ENCODE data around the gene ERCC6L2.

GRCh38 chr9:95978106-95978505 is 102.6 kb downstream of the ERCC6L2 start:
- TF ChIP-seq, protein P1, sequence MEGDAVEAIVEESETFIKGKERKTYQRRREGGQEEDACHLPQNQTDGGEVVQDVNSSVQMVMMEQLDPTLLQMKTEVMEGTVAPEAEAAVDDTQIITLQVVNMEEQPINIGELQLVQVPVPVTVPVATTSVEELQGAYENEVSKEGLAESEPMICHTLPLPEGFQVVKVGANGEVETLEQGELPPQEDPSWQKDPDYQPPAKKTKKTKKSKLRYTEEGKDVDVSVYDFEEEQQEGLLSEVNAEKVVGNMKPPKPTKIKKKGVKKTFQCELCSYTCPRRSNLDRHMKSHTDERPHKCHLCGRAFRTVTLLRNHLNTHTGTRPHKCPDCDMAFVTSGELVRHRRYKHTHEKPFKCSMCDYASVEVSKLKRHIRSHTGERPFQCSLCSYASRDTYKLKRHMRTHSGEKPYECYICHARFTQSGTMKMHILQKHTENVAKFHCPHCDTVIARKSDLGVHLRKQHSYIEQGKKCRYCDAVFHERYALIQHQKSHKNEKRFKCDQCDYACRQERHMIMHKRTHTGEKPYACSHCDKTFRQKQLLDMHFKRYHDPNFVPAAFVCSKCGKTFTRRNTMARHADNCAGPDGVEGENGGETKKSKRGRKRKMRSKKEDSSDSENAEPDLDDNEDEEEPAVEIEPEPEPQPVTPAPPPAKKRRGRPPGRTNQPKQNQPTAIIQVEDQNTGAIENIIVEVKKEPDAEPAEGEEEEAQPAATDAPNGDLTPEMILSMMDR (IDR thresholded peaks at IDR 0.05) = no peak
- TF ChIP-seq ZBTB33 (IDR thresholded peaks at IDR 0.05; ENCODE audit: borderline replicate concordance, low read depth) (no peak), NFIC (IDR thresholded peaks at IDR 0.05; ENCODE audit: borderline replicate concordance) (no peak), FOXM1 (IDR thresholded peaks at IDR 0.05; ENCODE audit: low read depth) (no peak), EZH2phosphoT487 (IDR thresholded peaks at IDR 0.05; ENCODE audit: borderline replicate concordance, low read depth) (no peak), RXRA (IDR thresholded peaks at IDR 0.05; ENCODE audit: borderline replicate concordance, low read depth) (no peak), USF2 (IDR thresholded peaks at IDR 0.05; ENCODE audit: borderline replicate concordance, low read depth, low read length) (no peak), RAD21 (IDR thresholded peaks at IDR 0.05; ENCODE audit: low read length) (no peak), REST (IDR thresholded peaks at IDR 0.05; ENCODE audit: low read depth, low read length) (no peak)
- TF ChIP-seq, protein P2, sequence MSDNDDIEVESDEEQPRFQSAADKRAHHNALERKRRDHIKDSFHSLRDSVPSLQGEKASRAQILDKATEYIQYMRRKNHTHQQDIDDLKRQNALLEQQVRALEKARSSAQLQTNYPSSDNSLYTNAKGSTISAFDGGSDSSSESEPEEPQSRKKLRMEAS (IDR thresholded peaks at IDR 0.05; ENCODE audit: low read depth) = no peak

Data from SK-N-SH (cell line).